ENCODE results near the gene EIF2AK3.

DNA sequence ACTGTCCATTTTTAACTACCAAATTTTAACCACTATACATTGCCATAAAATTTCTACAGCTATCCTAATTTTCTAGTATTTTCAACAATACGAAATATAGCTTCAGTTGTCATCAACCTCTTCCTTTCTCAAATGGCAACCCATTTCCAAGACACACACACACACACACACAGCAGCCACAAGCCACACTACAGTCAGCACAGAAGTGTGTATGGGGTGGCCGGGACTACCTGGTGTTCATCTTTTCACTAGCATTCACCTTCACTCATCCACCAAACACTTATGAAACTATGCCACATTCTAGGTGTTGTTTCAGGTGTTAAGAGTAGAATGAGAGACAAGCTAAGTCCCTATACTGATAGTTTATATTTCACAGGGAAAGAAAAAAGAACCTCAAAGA, 62.9 kb downstream of the EIF2AK3 start:
- TF ChIP-seq, protein P1, sequence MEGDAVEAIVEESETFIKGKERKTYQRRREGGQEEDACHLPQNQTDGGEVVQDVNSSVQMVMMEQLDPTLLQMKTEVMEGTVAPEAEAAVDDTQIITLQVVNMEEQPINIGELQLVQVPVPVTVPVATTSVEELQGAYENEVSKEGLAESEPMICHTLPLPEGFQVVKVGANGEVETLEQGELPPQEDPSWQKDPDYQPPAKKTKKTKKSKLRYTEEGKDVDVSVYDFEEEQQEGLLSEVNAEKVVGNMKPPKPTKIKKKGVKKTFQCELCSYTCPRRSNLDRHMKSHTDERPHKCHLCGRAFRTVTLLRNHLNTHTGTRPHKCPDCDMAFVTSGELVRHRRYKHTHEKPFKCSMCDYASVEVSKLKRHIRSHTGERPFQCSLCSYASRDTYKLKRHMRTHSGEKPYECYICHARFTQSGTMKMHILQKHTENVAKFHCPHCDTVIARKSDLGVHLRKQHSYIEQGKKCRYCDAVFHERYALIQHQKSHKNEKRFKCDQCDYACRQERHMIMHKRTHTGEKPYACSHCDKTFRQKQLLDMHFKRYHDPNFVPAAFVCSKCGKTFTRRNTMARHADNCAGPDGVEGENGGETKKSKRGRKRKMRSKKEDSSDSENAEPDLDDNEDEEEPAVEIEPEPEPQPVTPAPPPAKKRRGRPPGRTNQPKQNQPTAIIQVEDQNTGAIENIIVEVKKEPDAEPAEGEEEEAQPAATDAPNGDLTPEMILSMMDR (IDR thresholded peaks at IDR 0.05; ENCODE audit: poor library complexity, severe bottlenecking), result no peak
- no peak for TF ChIP-seq POLR2AphosphoS5 (IDR thresholded peaks at IDR 0.05)
- no peak for TF ChIP-seq EP300 (conservative IDR thresholded peaks at IDR 0.05; ENCODE audit: poor library complexity, severe bottlenecking)
- TF ChIP-seq SMC3 (conservative IDR thresholded peaks at IDR 0.05; ENCODE audit: poor library complexity), result no peak
- TF ChIP-seq EZH2 (IDR thresholded peaks at IDR 0.05; ENCODE audit: borderline replicate concordance, insufficient read depth, low read length, poor library complexity, severe bottlenecking), result no peak
- TF ChIP-seq RAD21 (conservative IDR thresholded peaks at IDR 0.05), result no peak
- TF ChIP-seq TAF1 (IDR thresholded peaks at IDR 0.05; ENCODE audit: low read depth), result no peak
- no peak for TF ChIP-seq MXI1 (conservative IDR thresholded peaks at IDR 0.05; ENCODE audit: poor library complexity, severe bottlenecking)
- TF ChIP-seq, protein P2, sequence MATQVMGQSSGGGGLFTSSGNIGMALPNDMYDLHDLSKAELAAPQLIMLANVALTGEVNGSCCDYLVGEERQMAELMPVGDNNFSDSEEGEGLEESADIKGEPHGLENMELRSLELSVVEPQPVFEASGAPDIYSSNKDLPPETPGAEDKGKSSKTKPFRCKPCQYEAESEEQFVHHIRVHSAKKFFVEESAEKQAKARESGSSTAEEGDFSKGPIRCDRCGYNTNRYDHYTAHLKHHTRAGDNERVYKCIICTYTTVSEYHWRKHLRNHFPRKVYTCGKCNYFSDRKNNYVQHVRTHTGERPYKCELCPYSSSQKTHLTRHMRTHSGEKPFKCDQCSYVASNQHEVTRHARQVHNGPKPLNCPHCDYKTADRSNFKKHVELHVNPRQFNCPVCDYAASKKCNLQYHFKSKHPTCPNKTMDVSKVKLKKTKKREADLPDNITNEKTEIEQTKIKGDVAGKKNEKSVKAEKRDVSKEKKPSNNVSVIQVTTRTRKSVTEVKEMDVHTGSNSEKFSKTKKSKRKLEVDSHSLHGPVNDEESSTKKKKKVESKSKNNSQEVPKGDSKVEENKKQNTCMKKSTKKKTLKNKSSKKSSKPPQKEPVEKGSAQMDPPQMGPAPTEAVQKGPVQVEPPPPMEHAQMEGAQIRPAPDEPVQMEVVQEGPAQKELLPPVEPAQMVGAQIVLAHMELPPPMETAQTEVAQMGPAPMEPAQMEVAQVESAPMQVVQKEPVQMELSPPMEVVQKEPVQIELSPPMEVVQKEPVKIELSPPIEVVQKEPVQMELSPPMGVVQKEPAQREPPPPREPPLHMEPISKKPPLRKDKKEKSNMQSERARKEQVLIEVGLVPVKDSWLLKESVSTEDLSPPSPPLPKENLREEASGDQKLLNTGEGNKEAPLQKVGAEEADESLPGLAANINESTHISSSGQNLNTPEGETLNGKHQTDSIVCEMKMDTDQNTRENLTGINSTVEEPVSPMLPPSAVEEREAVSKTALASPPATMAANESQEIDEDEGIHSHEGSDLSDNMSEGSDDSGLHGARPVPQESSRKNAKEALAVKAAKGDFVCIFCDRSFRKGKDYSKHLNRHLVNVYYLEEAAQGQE (IDR thresholded peaks at IDR 0.05; ENCODE audit: borderline replicate concordance), result no peak

Measured in neural cell (in vitro differentiated cells).